NCI-H524 treated with DMSO at 0.1 percent for 48 hours (cell line): Measurements from ENCODE around the gene RORB.
A peak's percentile ranks its signal among the peaks of the same experiment; 100 is the strongest.

ENCODE experiments used
- DNase-seq: peaks from one replicate; lab custom pipeline; 2025; lab: John Stamatoyannopoulos, UW

Gene RORB

GRCh38 chr9:74719306-74719705 is 222.2 kb downstream of the RORB start:
- DNase-seq = no peak

- no peak for DNase-seq
These were observed 224.8 kb downstream of the RORB start for GRCh38 chr9:74721696-74722660.

- no peak for DNase-seq
These were observed 227.2 kb downstream of the RORB start for GRCh38 chr9:74724317-74724716.

- no peak for DNase-seq
These were observed 229.4 kb downstream of the RORB start for GRCh38 chr9:74726581-74726980.

GRCh38 chr9:74728176-74728575 is 231.0 kb downstream of the RORB start:
- no peak for DNase-seq

GRCh38 chr9:74729136-74729695 is 232.1 kb downstream of the RORB start:
- DNase-seq = peak; percentile 53

- no peak for DNase-seq
These were observed 238.6 kb downstream of the RORB start for GRCh38 chr9:74735761-74736160.

GRCh38 chr9:74736646-74737045 is 239.5 kb downstream of the RORB start:
- DNase-seq = no peak

GRCh38 chr9:74742191-74742790 is 245.2 kb downstream of the RORB start:
- DNase-seq = no peak
